ENCODE data around the gene TFPT.
"Not testable (repeated sequence)": the region's sequence is repeated elsewhere in the genome, so short reads cannot be mapped to it uniquely, and the experiment has no call there.

Gene TFPT

DNA sequence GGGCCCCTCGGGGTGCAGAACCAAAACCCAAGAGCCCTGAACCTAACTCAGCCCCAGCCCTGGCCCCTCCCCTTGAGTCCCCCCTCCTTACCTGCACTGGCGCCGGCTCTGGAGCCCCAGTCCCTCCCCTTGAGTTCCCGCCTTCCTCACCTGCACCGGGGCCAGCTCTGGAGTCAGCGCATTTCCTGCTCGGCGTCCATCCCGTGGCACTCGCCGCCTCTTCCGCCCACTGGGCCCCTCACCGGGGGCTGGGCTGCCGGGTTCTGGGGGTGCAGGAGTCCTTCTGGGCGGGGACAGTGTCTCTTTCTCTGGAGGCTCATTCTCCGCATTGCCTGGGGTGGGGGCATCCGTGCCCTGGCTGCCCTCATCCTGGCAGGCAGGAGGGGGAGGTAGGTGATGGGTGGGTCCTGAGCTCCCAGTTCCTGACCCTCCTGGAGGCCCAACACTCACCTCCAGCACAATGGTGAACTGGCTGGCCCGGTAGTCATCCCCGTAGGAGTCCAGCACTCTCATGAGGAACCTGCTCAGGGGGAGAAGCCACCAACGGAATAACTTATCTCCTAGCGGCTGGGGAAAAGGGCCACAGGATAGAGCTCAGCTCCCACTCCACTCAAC, 7.5 kb downstream of the TFPT start:
- no peaks in the 10 kb centered on the region for H3K9me3 Mint-ChIP-seq
- no peak for ATAC-seq

DNA sequence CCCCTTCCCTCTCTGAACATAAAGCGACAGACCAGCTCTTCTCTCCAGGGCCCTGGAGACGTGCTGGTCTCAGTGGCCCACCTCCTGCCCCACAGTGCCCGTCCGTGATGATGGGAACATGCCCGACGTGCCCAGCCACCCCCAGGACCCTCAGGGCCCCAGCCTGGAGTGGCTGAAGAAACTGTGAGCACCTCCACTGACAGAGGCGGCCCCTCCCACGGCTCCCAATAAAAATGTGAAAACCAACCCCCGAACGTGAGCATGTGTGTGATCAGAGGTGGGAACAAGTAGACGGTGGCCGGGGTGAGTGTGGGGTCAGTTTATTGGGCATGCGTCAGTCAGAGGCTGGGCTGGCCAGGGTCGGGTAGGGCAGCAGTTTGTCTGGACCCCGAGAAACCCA, 8.7 kb downstream of the TFPT start:
- no peaks in the 10 kb centered on the region for H3K27me3 Mint-ChIP-seq
- no peak for DNase-seq
- H3K9me3 Mint-ChIP-seq: no peaks in the 10 kb centered on the region
- ATAC-seq: no peak
- peaks cover 43% of the 10 kb centered on the region for H3K4me1 Mint-ChIP-seq
- no peak overlapping the region for H3K4me3 Mint-ChIP-seq
- no peak overlapping the region for H3K27ac Mint-ChIP-seq

More for the DNA sequence above, 7.5 kb downstream of the TFPT start:
- DNase-seq: no peak
- Mint-ChIP-seq H3K27ac (no peak overlapping the region), H3K4me3 (no peak overlapping the region), H3K4me1 (peaks cover 34% of the 10 kb centered on the region), H3K27me3 (no peaks in the 10 kb centered on the region)

DNA sequence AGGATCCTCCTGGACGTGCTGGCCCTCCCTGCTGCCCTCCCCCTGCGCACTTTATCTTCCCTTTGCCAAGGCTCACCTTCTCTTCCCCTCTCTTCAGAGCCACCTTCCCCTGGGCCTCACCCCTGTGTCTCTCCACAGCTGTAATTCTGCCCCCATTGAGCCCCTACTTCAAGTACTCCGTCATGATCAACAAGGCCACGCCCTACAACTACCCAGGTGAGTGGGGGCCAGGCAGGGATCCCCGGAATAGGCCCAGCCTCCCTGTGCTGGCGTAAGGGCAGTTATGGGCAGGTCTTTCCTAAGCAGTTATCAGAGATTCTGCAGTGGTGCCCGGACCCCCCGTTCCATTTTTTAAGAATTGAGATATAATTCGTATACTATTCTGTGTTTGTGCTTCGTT, 9.7 kb downstream of the TFPT start:
- Mint-ChIP-seq H3K27ac (peak overlapping the region in 1 of 2 donors; percentile 45), H3K4me1 (peaks cover 43% of the 10 kb centered on the region), H3K9me3 (no peaks in the 10 kb centered on the region), H3K27me3 (no peaks in the 10 kb centered on the region), H3K4me3 (peak overlapping the region in 1 of 2 donors; percentile 25)
- DNase-seq (no peak), ATAC-seq (no peak)

DNA sequence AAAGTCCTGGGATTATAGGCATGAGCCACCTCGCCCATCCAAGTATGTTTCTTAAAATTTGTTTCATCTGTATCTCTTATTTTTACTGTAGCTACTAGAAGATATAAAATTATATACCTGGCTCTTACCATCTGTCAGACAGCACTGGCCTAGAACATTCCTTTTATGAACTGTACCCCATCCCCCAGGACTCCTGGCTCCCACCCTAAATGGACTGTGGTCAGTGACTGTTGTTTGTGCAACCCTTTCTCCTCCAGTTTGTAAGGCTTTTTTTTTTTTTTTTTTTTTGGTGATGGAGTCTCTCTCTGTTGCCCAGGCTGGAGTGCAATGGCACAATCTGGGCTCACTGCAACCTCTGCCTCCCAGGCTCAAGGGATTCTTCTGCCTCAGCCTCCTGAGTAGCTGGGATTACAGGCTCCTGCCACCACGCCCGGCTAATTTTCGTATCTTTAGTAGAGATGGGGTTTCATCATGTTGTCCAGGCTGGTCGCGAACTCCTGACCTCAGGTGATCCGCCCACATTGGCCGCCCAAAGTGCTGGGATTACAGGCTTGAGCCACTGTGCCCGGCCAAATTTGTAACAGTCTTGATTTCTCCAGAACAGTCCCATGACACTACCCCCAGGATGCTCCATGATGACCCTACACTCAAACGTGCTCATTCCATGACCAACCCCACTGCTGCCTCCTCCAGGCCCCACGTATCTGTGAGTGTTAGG, 10.3 kb downstream of the TFPT start:
- Mint-ChIP-seq H3K4me3 (peak overlapping the region in 1 of 2 donors; percentile 25), H3K27me3 (no peaks in the 10 kb centered on the region), H3K27ac (peak overlapping the region in 1 of 2 donors; percentile 77), H3K4me1 (peaks cover 41% of the 10 kb centered on the region), H3K9me3 (no peaks in the 10 kb centered on the region)
- DNase-seq (no peak), ATAC-seq (no peak)

DNA sequence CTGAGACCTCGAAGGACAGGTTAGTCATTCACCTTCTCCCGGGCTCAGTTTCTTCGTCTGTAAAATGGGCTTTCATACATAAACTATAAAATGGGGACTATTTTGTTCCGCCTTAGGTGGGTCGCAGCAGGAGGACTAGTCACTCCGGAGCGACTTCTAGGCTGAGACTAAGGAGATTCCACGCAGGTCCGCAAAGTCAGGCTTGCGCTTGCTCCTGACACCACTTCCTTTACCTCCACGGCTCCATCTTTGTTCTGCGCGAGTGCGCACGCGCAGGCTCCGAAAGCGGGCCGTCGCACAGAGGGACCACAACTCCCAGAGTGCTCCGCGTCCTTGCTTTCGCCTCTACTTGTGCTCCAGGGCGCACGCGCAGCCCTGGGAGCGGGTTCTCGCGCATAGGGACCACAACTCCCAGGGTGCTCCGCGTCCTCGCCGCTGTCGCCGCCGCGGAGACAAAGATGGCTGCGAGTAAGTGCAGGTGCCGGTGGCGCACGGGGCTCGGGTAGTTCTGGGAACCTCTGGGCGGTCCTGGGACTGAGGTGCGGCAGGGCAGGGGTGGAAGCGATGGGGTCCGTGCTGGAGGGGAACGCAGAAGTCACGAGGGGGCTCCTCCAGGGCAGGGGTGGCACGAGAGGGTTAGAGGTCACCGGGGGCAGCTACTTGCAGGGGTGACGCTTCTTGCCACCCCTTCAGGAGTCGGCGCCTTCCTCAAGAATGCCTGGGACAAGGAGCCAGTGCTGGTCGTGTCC, 12.9 kb downstream of the TFPT start, which contains the start of gene NDUFA3:
Gene NDUFA3, plus strand, starts transcription at position 435 of the 749 bp plus-strand sequence. Its CDS starts 24 bp downstream, at position 459.
- no peaks in the 10 kb centered on the region for H3K27me3 Mint-ChIP-seq
- H3K4me3 Mint-ChIP-seq: peak within 1 kb of the TSS; percentile 97 to 100
- H3K27ac Mint-ChIP-seq: peak within 1 kb of the TSS; percentile 93 to 98
- H3K9me3 Mint-ChIP-seq: no peaks in the 10 kb centered on the region
- DNase-seq (peak; percentile 97 to 98), ATAC-seq (peak; percentile 99)
- peaks cover 38% of the 10 kb centered on the region for H3K4me1 Mint-ChIP-seq

DNA sequence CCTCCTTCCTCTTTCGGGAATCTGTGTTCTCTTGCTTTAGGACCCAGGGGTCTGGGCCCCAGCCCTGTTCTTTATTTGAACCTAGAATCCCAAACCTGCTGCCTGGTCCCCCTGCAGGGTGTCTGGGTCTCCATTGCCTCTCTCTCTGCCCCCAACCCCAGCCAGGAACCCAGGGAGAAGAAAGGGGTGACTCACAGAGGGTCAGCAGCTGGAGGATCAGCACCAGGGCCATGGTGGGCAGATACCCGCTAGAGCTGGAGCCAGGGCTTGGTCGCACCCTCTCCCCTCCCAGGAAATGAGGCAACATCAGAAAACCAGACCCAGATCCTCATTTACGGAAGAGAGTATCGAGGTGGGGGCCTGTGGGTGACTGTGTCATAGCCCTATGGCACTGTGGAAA, 14.9 kb downstream of the TFPT start, which contains the start of gene OSCAR:
Gene OSCAR, minus strand, starts transcription at position 243 of the 400 bp plus-strand sequence. Its CDS starts 11 bp downstream, at position 232.
- Mint-ChIP-seq H3K27ac (peak within 1 kb of the TSS in 1 of 2 donors; percentile 76), H3K4me1 (peaks cover 42% of the 10 kb centered on the region), H3K4me3 (peak within 1 kb of the TSS; percentile 61 to 62), H3K9me3 (no peaks in the 10 kb centered on the region), H3K27me3 (peaks cover 15% of the 10 kb centered on the region)
- no peak for DNase-seq
- no peak for ATAC-seq

DNA sequence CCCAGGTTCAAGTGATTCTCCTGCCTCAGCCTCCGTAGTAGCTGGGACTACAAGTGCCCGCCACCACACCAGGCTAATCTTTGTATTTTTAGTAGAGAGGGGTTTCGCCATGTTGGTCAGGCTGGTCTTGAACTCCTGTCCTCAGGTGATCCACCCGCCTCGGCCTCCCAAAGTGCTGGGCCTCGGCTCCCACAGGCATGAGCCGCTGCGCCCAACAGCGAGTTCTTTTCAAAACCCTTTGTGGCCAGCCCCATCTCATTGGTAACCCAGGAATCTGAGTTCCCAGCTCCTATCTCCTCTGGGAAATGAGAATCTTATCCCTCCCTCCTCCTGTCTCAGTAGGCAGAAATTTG, 15.6 kb downstream of the TFPT start:
- Mint-ChIP-seq H3K4me1 (peaks cover 43% of the 10 kb centered on the region), H3K27me3 (peaks cover 22% of the 10 kb centered on the region)
- ATAC-seq, H3K27ac Mint-ChIP-seq, H3K9me3 Mint-ChIP-seq, H3K4me3 Mint-ChIP-seq, DNase-seq: not testable (repeated sequence)

DNA sequence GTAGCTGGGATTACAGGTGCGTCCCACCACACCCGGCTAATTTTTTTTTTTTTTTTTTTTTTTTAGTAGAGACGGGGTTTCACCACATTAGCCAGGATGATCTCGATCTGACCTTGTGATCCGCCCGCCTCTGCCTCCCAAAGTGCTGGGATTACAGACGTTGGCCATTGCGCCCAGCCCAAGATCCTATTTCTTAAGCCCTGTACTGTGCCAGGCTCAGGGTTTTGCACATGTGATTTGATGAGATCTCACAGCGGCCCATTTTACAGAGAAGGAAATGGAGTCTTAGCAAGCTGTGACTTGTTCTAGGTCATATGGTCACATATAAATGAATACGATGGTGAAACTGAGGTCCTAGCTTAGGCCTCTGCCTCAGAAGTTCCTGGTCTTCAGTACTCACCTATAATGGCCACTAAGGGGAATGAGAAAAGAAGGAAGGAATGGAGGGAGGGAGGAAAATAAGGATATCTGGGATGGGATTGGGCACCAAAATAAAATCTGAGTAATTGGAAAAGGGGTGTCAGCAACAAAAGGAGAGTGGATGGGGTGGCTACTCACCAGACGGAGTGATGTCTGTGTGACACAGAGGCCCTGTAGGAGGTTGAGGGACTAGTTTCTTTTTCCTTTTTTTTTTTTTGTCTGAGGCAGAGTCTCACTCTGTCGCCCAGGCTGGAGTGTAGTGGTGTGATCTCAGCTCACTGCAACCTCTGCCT, 16.1 kb downstream of the TFPT start:
- Mint-ChIP-seq H3K4me3 (no peak overlapping the region), H3K4me1 (peaks cover 43% of the 10 kb centered on the region), H3K9me3 (no peaks in the 10 kb centered on the region), H3K27ac (no peak overlapping the region), H3K27me3 (peaks cover 27% of the 10 kb centered on the region)
- ATAC-seq: no peak
- DNase-seq: no peak

DNA sequence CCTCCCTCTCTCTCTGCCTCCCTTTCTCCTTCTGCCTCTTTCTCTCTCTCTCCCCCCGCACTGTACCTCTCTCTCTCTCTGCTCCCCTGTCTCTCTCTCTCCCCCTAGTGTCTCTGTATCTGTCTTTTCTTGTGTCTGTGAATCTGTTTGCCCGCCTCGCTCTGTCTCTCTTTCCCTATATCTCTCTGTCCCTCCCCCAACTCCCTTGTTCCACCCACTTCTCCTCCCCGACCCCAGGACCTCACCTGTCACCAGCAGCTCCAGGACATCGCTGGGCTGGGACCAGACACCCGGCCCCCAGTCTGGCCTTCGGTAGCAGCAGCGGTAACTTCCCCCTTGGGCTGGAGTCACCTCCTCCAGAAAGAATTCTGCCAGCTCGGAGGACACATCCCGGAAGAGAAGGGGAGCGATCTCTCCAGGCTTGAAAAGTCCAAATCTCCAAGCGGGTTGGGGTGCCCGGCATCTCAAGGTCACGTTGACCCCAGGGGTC, 18.8 kb downstream of the TFPT start:
- peak; percentile 37 for ATAC-seq
- H3K27ac Mint-ChIP-seq: peak overlapping the region in 1 of 2 donors; percentile 89
- no peak for DNase-seq
- peaks cover 20% of the 10 kb centered on the region for H3K4me1 Mint-ChIP-seq
- H3K4me3 Mint-ChIP-seq: peak overlapping the region; percentile 69 to 79
- no peaks in the 10 kb centered on the region for H3K9me3 Mint-ChIP-seq
- peaks cover 45% of the 10 kb centered on the region for H3K27me3 Mint-ChIP-seq

DNA sequence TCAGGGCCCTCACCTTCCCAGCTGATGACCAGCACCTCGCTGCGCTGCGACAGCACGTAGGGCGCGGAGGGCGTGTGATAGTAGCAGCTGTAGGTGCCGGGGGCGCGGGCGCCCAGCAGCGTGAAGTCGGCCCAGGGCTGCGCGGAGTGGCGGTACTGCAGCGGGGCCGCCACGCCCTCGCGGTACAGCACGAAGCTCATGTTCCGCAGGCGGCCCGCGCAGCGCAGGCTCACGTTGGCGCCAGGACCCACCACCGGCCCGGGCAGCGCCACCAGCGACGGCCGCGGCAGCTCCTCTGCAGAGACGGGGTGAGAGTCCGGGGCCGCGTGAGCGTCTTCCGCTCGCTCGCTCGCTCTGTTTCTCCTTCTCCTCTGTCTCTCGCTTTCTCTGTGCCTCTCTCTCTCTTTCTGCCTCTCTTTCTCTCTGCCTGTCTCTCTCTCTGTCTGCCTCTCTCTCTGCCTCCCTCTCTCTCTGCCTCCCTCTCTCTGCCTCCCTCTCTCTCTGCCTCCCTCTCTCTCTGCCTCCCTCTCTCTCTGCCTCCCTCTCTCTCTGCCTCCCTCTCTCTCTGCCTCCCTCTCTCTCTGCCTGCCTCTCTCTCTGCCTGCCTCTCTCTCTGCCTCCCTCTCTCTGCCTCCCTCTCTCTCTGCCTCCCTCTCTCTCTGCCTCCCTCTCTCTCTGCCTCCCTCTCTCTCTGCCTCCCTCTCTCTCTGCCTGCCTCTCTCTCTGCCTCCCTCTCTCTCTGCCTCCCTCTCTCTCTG, 19.4 kb downstream of the TFPT start:
- not testable (repeated sequence) for H3K9me3 Mint-ChIP-seq
- DNase-seq: peak; percentile 45 to 50
- Mint-ChIP-seq H3K4me3 (peak overlapping the region; percentile 75 to 79), H3K27ac (peak overlapping the region in 1 of 2 donors; percentile 89), H3K4me1 (peaks cover 20% of the 10 kb centered on the region), H3K27me3 (peaks cover 45% of the 10 kb centered on the region)
- peak; percentile 86 for ATAC-seq

DNA sequence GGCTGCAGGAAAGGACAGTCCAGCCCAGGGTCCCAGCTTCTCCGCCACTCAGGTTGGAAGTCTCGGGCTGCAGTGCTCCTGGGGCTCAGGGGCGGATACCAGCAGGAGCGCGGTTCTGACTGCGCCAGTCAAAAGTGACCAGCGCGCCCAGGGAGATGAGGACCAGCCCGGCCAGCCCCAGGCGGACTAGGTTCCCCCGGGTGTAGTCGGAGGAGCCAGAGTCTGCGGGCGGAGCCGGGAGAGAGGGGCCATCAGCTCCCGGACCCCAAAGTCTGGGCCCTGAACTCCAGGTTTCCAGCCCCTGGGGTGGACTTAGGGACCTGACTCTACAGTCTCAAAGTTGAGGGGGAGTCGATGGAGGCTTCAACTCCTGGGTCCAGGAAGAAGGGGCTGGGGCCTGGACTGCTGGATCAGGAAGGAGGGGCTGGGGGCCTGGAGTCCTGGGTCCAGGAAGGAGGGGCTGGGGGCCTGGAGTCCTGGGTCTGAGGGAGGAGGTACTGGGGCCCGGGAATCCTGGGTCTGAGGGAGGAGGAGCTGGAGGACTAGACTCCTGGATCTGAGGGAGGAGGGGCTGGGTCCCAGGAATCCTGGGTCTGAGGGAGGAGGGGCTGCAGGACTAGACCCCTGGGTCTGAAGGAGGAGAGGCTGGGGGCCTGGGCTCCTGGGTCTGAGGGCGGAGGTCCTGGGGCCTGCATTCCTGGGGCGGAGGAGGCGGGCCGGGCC, 20.2 kb downstream of the TFPT start:
- Mint-ChIP-seq H3K27ac (no peak overlapping the region), H3K9me3 (no peaks in the 10 kb centered on the region), H3K4me3 (peak overlapping the region; percentile 75 to 79), H3K27me3 (peaks cover 45% of the 10 kb centered on the region), H3K4me1 (peaks cover 20% of the 10 kb centered on the region)
- no peak for DNase-seq
- no peak for ATAC-seq

DNA sequence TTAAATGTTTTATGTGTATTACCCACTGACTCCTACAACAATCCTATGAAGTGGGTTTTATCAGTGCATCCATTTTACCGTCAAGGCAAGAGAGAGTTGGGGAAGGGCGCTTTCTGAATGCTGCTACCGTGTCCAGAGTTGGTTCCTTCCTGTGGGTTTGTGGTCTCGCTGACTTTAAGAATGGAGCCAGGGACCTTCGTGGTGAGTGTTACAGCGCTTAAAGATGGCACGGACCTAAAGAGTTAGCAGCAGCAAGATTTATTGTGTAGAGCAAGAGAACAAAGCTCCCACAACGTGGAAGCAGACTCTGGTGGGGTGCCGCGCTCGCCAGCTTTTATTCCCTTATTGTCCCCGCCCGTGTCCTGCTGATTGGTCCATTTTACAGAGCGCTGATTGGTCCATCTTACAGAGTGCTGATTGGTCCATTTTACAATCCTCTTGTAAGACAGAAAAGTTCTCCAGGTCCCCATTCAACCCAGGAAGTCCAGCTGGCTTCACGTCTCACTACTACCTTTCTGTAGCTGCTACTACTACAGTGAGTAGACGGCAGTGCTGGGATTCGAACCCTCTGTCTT, 20.9 kb downstream of the TFPT start:
- no peak for DNase-seq
- peaks cover 45% of the 10 kb centered on the region for H3K27me3 Mint-ChIP-seq
- ATAC-seq: no peak
- no peak overlapping the region for H3K27ac Mint-ChIP-seq
- H3K4me1 Mint-ChIP-seq: peaks cover 20% of the 10 kb centered on the region
- peak overlapping the region in 1 of 2 donors; percentile 75 for H3K4me3 Mint-ChIP-seq
- no peaks in the 10 kb centered on the region for H3K9me3 Mint-ChIP-seq

DNA sequence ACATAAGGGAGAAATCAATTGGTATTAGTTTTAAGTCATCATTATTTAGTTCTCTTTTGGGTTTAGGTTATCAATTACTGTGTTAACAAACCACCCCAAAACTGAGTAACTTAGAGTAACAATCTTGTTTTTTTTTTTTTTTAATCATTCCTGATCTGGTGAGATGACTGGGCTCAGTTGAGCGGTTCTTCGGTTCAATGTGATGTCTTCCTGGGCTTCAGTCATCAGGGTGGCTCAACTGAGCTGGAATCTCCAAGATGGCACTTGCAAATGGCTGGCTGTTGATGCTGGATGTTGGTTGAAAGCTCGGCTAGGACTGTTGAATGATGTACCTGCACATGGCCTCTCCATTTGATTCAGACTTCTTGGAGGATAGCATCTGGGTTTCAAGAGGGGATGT, 31.0 kb downstream of the TFPT start:
- H3K9me3 Mint-ChIP-seq: peaks cover 6 to 7% of the 10 kb centered on the region in 2 donors
- H3K4me1 Mint-ChIP-seq: no peaks in the 10 kb centered on the region
- H3K27me3 Mint-ChIP-seq: peaks cover 9% of the 10 kb centered on the region
- no peak overlapping the region for H3K4me3 Mint-ChIP-seq
- DNase-seq (no peak), ATAC-seq (no peak)
- H3K27ac Mint-ChIP-seq: no peak overlapping the region

DNA sequence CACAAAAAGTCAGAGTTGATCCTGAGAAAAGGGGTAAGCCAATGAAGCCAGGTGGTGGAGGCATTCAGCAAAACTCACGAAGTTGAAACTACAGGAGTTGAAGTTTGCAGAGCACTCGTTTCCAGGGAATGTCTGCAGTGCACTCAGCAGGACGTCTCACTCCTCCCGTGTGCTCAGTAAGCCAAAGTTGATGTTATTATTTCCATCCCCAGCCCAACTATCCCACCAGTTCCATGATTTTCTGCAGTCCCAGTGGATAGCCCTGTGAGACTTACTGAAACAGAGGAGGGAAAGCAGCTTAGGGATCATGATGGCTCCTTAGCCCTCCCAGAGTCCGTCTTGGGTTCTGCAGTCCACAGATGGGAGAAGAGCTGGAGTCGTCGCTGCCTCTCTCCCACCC, 34.4 kb downstream of the TFPT start, which contains the start of gene TARM1:
Gene TARM1, minus strand, starts transcription at position 334 of the 400 bp plus-strand sequence. Its CDS starts 25 bp downstream, at position 309.
- ATAC-seq (no peak), DNase-seq (no peak)
- no peak within 1 kb of the TSS for H3K4me3 Mint-ChIP-seq
- H3K27me3 Mint-ChIP-seq: peaks cover 13% of the 10 kb centered on the region
- no peaks in the 10 kb centered on the region for H3K4me1 Mint-ChIP-seq
- no peak within 1 kb of the TSS for H3K27ac Mint-ChIP-seq
- H3K9me3 Mint-ChIP-seq: peaks cover 5 to 7% of the 10 kb centered on the region in 2 donors
